ENCODE results near the gene RNU6-1. TPM values are rescaled to one million over a fixed set of nuclear protein-coding genes. Genes with fewer than 3 reads are reported as not detected.

Gene RNU6-1
- total RNA-seq, 1 donor from 2014 or later = not detected

DNA sequence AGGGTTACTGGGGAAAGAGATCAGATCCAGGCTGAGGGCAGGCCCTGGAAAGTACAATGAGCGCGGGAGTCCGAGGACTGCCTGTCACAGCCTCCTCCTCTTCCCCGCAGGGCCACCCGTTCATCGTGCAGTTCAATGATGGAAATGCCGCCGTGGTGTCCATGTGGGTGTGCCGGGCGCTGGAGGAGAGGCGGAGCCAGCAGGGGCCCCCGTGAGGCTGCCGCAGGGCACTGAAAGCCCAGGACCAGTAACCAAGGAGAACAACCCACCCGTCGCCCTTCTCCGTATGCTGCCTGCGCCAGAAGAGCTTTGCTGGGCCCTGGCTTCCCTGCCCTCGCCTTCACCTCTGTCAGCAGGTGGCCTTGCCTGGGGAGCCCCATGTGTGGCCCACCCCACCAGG is 33.3 kb downstream of the RNU6-1 start:
- peak; percentile 74 for DNase-seq (ENCODE audit: low spot score)
- intact Hi-C loops (cut with DNase I) = no loop called here

DNA sequence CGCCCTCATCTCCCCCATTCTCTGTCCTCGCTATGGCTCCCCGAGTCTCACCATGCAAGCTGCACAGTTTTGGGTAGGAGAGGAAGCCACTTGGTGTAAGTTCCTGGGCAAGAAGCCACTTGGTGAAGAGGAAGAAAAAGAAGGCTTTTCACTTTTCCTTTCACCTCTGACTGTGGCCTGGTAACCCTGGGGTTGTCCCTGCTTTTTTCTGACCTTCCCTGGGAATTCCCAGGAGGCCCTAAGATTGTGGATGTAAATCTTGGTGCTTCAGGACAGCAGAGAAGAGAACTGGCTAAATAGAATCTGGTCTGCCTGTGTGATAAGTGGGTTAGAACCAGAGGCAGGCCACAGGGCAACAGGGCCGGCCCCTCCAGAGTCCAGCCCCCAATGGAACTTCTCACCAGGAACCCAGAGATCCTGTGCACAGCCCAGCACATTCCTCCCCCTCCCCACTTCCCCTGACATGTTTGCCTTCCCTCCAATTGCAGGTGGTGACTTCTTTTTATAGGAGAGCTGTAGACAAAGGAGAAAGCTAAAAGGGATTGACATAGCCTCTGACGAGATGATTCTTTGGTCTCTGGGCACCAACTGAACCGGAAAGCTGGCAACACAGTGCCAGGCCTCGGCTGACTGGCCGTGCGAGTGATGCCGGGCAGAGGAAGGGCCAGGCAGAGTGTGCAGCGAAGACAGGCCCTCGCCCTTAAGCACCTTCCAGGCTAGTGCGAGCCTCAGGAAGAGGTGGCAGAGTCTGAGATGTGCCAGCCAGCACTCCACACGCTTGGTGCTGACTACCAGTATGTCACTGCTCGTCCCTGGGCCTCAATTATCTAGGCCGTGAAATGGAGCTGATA is 34.0 kb downstream of the RNU6-1 start:
- intact Hi-C loops (cut with DNase I) = no loop called here
- no peak for DNase-seq (ENCODE audit: low spot score)

DNA sequence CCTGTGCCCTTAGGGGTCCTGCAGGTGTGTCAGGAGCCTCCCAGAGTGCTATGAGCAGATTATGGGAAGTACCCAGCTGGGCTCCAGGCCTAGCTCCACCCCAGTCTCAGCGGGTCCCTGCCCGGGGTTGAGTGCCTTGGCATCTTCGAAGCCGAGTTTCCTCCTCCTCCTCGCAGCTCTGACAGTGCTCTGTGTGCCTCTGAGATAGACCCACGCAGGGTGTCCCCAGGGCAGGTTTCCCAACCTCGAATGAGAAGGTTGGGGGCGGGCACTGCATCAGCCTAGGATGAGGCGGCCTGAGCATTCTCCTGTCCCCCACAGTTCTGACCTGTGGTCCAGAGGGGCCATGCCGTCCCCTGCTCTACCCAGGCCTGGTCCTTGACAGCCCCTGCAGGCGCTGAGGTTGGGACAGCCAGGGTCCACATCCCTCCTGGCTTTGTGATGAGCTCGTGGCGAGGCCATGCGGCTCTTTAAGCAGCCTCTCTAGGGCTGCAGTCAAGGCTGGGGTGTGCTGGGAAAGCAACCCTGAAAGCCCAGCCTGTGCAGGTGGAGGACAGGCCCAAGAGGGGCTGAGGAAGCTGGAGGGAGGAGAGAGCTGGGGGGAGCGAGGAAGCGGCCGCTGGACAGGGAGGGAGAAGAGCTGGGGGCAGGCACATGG is 34.7 kb downstream of the RNU6-1 start:
- intact Hi-C loops (cut with DNase I) = no loop called here
- peak; percentile 53 for DNase-seq (ENCODE audit: low spot score)

DNA sequence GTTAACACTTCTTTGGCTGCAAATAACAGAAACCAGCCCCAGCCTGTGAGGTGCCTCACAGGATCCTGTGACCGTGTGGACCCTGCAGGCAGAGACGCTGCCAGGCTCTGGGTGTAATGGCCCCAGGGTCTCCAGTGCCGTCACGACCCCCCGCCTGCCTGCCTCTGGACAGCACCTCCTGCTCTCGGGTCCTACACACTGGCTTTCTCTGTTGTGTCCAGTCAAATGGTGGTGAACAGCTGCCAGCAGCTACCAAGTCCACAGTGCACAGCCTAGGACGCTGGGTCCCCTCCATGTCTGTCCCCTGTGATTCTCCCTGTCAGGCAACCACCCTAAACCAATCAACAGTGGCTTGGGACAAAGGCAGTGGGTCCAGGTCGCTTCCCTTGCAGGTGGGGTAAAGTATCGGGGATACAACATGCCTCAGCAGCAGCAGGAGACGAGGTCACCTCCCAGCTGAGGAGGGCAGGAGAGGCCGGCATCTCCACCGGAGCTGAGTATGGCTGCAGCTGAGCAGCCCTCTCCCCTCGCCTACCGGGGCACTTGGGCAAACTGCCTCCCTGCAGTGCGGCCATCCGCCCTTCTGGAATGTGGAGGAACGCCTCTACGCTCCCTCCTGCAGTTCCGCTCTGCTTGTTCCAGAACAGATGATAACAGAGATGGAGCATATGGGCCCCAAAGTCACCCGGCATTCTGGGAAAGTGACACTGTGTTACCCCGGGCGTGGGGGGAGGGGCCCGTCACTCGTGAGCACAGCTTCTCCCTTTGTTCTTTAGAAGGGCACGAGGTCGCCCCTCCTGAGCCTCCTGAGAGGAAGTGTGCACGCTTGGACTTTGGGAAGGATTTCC is 35.6 kb downstream of the RNU6-1 start:
- intact Hi-C loops (cut with DNase I) = no loop called here
- no peak for DNase-seq (ENCODE audit: low spot score)

DNA sequence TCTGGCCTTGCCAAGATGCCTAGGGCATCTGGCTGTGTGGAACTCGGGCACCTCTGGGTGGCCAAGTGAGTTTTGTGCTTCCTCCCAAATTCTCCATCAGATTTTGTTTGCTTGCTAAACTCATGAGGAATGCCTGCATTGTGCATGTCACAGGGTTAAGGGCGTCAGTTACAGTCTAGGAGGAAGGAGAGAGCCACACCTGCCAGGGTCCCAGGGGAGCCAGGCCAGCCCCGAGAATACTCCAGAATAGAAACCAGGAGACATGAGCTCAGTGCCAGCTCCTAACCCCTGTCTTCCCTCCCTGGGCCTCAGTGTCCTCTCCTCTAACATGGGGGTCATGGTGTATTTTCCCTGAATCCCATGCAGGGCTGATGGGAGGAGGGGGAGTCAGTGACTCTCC is 36.5 kb downstream of the RNU6-1 start:
- peak; percentile 68 for DNase-seq (ENCODE audit: low spot score)
- intact Hi-C loops (cut with DNase I) = no loop called here

DNA sequence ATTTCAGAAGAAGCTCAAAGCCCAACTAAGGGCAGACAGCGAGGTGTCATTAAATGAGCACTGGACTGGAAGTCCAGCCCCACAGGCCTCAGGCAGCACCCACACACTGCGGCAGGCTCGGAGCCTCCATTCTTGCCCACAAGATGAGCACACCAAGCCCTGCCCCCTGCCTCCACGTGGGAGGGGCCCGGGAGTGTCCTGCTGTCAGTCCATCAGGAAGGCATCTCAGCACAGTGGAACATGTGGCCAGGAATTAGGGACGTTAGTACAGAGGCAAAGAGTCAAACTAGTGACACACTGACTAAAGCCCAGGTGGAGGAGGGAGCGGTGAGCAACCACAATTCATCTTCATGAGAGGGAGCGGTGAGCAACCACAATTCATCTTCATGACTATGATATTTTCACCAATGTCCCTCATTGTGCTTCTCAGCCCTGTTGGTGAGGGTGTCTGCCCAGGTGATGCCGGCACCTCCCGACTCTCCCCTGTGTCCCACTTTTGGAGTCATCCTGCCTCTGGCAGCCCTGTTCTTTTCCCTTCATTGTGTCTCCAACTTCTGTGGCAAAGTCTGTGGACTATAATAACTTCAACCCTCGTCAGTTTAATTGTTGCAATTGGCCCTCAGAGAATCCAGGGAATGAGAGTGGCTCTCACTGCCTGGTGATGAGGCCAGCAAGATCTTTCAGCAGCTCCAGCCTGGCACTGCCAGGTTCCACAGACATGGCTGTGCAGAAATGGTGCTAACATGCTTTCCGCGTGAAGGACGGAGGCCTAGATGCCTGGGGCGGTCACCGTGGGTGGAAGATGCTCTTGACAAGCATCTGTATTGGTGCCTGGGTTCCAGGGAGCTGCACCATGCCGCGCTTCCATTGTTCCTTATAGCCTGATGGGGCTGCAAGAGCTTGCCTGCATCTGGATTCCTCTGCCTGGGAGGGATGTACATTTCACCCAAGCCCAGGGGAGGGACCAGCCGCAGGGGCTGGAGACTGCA is 37.6 kb downstream of the RNU6-1 start:
- peak; percentile 63 for DNase-seq (ENCODE audit: low spot score)
- intact Hi-C loops (cut with DNase I) = no loop called here

DNA sequence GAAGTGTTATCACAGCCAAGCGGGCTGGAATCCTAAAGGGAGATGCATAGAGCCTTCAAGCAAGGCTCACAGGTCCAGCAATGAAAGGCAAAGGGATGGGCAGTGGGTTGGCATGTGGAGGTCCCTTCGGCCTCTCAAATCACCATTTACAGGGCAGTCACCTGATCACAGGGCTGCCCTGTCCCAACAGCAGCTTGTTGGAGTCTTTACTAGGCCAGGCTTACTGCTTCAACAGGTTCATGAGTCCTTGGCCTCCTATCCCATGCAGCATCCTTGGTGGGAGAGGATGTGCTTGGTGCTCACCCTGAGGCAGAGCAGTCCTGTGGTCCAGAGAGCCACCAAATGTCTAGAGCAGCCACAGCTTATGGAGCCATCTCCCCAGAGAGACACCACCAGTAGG is 38.7 kb downstream of the RNU6-1 start:
- intact Hi-C loops (cut with DNase I) = no loop called here
- DNase-seq (ENCODE audit: low spot score) = no peak

DNA sequence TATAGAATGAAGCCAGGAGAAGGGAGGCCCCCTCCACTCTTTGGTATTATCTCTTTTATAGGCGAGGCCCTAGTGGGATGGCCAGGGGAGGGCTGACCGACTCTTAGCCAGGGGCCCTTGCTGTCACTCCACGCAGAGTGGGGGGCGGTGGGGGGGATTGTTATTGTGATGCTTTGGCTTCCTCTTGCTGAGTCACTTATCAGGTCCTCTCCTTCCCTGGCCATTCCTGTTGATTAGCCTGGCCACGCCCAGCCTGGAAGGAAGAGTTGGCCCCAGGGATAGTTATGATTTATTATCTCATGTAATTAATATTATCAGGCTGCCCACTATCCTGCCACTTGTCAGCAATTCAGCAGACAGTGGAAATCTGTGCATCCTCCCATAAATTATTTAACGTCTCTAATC is 40.0 kb downstream of the RNU6-1 start:
- intact Hi-C loops (cut with DNase I) = no loop called here
- no peak for DNase-seq (ENCODE audit: low spot score)

DNA sequence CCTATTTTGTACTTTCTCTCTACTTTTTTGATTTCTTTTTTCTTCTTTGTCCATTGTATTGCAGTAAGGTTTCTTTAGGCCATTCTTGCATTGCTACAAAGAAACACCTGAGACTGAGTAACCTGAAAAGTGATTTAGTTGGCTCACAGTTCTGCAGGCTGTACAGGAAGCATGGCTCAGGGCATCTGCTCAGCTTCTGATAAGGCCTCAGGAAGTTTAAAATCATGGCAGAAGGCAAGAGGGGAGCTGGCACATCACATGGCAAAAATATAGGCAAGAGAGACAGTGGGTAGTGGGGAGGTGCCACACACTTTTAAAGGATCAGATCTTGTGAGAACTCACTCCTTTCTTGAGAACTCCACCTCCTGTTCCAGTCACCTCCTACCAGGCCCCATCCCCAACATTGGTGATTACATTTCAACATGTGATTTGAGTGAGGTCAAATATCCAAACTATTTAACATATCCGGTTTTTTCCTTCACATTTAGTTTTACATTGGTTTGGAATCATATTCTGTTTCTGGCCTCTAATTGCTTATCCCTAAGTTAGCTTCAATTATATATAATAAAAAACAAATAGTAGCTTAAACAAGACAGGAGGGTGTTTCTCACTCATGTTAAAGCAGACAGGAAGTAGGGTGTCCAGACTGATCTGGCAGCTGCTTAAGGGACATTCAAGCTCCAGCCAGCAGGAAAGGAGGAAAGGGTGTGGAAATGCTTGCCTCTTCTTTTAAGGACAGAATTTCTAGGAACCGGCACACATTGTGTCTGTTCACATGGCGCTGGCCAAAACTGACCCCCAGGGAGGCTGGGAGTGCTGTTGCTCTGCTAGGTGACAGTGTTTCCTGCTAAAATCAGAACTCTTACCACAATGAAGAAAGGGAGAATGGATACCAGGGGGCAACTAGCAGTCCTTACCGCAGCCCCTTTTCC is 43.4 kb downstream of the RNU6-1 start:
- intact Hi-C loops (cut with DNase I) = no loop called here
- peak; percentile 67 for DNase-seq (ENCODE audit: low spot score)

DNA sequence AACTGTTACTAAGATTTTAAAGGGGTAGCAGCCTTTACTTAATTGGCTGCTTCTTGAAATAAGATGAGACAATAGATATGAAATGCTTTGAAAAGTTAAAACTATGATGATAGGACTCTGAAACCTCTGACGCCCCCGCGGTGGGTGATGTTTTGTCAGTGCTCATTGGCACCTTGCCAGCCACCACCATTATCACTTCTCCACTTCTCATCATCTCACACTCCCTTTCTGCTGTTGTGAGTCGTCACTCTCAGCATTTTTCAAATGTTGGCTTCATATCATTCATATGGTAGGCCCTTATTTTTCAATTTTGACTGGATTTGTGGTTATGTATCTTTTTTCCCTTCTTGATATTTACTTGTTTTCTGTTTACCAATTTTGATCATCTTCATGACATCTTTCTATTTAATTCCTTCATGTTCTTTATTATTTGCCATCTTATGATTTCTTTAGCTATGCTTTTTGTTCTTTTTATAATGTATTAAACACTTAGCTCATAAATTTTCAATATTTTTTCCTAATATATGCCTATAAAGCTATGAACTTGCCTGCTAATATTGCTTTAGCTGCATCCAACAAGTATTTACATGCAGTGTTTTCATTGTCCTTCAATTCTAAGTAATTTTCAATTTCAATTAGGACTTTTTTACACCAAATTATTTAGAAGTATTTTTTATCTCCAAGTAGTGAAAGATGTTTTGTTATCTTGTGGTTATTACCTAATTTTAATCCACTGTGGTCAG is 44.8 kb downstream of the RNU6-1 start:
- DNase-seq (ENCODE audit: low spot score) = no peak

DNA sequence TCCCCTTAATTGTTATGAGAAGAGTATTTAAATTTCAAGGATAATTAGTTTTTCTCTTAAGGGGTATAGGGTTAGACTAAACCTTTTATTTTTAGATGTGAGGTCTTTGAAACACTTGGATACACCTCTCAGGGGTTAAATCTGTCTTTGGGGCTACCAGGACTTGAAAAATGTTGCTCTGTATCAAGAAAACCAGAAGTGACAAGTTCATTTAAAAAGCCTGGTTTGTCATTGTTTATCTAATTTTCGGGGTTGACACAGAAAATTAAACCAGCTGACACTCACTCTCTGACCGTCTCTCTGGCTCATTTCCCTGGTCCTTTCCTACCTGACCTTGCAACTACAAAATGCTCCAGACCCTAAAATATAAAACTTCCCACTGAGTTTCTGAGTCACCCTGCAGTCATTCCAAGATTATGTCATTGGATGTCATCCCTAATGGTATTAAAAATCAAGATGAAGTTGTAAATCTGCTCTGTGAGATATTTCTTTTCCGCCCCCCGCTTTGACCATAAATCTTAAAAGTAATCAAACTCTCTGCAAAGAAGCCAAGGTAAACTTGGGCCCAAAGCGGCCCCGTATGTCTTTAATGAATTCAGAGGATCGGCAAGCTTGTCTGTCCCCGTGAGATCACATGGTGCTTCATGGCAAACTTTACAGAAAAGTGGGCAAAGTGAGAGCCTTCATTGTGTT is 47.4 kb downstream of the RNU6-1 start:
- DNase-seq (ENCODE audit: low spot score) = no peak
- intact Hi-C loops (cut with DNase I) = no loop called here

More for the DNA sequence above, 44.8 kb downstream of the RNU6-1 start:
- intact Hi-C loops (cut with DNase I) = no loop called here

DNA sequence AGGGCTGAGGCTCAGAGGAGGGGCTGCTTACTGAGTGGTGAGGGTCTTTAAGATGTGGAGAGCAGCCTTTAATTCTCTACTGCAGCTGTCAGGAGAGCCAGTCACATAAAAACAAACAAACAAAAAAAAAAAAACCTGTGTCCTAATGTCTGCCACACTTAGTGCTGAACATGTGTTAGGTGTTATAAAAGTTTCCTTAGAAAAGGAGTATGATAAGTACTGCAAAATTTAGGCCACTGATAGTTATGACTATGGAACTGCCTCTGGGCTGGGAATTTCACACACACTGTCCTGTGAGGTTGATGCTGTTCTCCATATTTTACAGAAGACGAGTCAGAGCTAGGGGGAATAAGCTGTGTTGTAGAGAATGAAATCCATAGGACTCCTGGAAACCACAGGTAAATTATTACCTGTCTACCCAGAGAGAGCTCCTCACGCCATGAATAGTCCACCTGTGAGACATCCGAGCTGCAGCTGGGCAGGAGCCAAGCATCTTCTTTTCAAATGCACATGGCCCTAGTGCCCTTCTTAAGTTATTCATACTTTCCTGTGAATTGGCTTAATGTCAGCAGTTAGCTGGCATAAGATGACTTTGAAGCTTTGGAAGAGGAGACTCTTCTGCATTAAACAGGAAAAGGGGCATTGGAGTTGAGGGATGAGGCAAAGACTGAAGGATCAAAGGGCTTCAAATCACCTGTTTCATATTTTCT is 49.1 kb downstream of the RNU6-1 start:
- intact Hi-C loops (cut with DNase I) = no loop called here
- DNase-seq (ENCODE audit: low spot score) = no peak
